AG08395 (cell line): ENCODE results near the gene CYP26C1.

Source experiments
- DNase-seq: peaks from one replicate; pipeline ENCODE4 v3.0.0; 2012; ENCODE audit warnings: mixed read lengths, low spot score

Gene CYP26C1

DNA sequence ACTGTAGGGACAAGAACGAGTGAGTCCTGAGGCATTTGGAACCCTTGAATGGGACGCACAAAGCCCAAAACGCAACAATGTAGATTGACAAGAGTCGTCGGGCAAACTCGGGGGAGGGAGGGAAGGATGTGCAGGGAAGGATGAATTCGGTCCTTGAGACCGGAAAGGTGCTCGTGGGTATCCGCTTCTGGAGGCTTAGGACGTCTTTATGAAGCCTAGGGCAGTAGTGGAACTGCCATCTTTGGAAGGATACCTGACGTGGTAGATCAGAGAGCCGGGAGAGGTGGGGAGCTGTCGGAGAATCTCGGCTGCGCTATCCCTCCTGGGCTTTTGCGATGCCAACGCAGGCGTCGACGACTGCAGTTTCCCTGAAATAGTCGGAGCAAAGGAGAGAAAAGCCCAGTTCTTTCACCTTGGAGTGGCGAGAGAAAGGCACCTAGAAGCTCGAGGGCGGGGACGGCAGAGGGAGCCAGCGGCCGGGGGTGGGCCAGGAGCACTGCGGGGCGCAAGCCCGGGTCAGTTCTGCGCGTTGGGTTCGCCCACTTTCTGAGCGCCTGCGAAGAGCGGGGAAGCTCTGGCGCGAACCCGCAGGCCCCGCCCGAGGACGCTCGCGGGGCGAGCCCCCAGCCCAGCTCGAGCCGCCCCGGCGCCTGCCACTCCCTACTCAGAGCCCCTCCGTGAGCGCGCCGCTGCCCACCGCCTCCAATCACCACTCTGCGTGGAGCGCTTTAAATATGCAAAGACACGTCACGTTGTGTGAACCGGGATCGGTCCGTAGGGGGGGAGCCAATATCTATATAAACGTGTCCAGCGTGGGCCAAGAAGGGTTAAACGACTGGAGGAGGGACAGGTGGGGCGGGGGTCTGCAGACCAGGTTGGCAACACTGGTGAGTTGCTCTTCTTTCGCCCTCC is at the start of gene CYP26C1:
Gene CYP26C1 (plus strand): TSS at position 824 of the 912 bp plus-strand sequence. CDS start 466 bp downstream, outside the sequence.
- DNase-seq = no peak

GRCh38 chr10:93015722-93016121 is 44.9 kb upstream of the CYP26C1 start:
- no peak for DNase-seq

GRCh38 chr10:93023013-93023650 is 37.5 kb upstream of the CYP26C1 start:
- DNase-seq = no peak

- DNase-seq = no peak
Measured at GRCh38 chr10:93026072-93026471, 34.5 kb upstream of the CYP26C1 start.

- no peak for DNase-seq
Measured at GRCh38 chr10:93027508-93027907, 33.1 kb upstream of the CYP26C1 start.

DNA sequence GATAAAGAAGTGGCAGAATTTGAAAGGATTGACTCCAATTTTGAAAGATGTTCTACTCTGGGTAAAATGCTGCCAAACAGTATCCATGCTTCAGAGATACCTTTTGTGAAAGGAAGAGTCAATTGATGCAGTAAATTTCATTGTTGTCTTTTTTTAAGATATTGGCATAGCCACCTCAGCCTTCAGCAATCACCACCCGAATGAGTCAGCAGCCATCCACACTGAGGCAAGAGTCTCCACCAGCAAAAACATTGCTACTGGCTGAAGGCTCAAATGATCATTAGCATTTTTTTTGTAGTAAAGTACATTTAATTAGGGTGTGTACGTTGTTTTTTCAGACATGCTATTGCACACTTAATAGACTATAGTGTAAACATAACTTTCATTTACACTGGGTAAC is 31.7 kb upstream of the CYP26C1 start:
- DNase-seq = peak; percentile 45

- DNase-seq = peak; percentile 82
Measured at GRCh38 chr10:93030409-93030808, 30.2 kb upstream of the CYP26C1 start.

DNA sequence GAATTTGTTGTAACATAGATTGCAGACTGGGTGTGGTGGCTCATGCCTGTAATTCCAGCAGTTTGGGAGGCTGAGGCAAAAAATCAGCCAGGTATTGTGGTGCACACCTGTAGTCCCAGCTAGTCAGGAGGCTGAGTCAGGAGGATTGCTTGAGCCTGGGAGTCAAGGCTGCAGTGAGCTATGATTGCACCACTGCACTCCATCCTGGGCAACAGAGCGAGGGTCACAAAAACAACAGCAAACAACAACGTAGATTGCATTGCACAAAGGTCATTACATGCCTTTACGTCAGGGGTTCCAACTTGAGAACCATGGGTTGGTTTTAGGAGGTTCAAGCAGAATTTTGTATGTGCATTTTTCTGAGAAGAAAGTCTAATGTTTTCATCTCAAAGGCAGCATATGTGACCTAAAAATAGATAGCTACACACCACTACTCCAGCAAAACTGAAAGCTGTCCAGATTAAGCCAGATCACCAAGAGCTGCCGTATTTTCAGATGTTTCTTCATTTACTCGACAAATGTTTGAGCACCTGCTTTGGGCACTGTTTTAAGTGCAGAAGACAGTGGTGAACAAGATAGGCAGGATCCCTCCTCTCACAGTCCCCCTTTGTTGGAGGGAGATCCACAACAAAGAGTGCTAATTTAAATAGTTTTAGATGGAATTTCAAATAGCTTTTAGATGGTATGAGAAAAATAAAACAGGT is 28.3 kb upstream of the CYP26C1 start:
- DNase-seq = no peak

DNA sequence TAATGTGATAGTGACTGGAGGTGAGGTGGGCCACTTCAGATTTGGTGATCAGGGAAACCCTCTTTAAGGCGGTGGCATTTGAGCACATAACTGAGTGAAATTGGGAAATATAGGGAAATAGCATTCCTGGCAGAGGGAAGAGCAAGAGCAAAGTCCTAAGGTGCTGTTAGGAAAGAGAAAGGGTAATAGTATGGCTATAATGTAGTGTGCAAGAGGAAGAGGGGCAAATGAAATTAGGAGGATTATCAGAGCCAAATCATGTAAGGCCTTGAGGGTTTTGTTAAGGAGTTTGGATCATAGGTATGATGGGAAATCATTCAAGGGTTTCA is 27.8 kb upstream of the CYP26C1 start:
- DNase-seq = no peak

GRCh38 chr10:93034426-93034825 is 26.2 kb upstream of the CYP26C1 start:
- no peak for DNase-seq

DNA sequence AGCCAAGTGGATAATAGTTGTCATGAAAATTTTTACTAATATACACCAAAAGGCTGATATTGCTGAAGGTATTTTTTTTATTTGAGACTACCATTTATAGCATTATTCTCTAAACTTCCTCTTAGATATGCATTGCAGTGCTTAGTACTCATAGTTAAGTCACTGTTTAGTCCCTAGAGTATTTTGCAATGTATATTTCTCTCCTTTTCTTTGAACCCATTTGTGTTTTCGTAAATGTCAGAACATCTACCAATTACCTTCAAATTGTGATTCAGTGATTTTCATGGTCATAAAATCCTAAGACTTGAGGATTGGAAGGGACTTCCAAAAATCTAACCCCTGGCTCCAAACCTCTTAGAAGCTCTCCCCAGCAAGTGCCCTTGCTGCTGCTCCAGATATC is 21.5 kb upstream of the CYP26C1 start:
- no peak for DNase-seq

GRCh38 chr10:93039721-93040120 is 20.9 kb upstream of the CYP26C1 start:
- peak; percentile 67 for DNase-seq

DNA sequence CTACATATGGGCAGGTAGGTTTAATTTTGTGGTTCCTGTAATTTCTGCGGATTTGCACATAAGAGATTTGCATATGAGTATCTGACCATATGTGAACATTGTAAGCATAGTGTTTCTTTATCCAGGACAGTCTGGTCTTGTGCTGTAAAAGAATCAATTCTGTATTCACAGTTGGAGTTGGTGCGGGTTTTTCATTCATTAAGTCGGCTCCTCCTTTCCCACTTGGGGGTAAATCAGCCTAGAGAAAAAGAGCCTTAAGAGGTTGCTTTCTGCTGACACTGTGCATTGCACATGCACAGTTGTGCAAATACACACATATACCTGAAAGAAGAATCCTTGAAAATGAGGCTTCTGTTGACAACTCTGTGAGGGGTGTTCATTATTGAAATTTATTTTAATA is 6.1 kb upstream of the CYP26C1 start:
- DNase-seq = no peak

DNA sequence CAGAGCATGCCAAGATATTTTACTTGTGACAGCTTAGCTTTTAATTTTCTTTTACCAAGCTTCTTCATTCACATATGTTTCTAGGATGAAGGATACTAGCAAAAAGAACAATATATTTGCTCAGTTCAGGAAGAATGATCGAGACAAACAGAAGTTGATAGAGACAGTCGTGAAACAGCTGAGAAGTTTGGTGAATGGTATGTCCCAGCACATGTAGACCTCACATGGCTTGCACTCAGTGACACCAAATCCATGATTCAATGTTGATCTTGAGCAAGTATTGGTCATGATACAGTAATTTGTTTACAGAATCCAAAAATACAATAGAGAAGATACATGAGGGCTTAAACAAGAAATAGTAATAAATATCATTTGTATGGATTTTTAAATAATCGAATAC is 2.5 kb upstream of the CYP26C1 start:
- no peak for DNase-seq

DNA sequence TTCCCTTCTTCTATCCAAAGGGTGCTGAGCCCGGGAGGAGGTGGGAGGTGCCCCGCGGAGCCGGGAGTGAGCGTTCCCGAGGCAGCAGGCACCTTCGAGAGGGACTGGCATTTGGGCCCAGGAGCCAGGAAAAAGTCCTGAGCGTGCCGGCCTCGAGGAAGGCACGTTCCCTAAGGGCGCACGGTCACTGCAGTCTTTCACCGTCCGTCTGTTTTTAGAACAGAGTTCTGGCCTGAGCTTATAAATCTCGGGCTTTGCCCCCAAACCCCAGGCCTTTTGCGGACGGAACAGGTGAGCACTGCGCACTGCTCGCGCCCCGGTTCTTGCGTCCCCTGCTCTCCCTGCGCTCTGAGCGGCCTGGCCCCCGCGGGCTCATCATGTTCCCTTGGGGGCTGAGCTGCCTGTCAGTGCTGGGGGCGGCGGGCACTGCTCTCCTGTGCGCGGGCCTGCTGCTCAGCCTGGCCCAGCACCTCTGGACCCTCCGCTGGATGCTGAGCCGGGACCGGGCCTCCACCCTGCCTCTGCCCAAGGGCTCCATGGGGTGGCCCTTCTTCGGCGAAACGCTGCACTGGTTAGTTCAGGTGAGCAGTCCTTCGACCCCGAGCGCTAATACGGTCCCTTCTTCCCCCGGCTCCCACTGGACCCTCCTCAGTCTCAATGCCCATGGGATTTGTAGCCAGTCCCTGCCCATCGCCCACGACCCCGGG is 442 bp downstream of the CYP26C1 start:
- DNase-seq = no peak

GRCh38 chr10:93061594-93062513 is 1.3 kb downstream of the CYP26C1 start:
- DNase-seq = no peak

GRCh38 chr10:93062514-93063143 is 2.0 kb downstream of the CYP26C1 start:
- DNase-seq = peak; percentile 45

DNA sequence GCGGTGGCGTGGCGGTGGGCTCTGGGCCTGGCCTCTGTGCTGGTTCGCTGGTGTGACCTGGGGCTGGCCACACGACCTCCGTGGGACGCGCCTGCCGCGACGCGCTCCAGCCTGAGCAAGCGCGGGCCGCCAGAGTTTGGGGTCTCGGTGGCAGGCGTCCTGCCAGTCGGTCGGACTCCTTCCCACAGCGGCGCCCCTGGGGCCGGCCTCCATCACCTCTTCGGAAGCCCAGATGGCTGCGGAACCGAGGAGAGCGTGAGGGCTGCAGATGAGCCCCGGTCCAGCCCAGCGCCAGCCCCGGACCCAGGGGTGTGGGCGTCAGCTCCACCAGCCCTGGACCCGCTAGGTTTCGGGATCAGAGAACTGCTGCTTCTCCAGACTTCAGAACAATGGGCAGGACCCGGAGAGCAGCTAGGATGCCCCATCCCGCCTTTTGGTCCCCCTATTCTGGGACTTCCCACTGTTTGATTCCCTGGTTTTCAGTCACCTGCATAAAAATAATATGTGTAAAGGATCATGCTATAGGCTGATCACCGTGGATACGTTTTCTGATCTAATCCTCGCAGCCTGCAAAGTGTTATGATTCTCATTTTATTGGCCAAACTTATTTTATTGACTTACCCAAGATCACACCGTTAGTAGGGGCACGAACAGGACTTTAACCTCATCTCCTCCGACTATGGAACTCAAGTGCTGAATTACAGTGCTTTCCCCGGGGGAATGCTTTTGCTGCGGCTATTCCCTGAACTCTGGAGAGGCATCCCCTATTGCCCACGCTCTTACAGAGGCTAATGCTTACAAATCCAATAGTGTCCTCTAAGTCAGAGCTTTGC is 2.8 kb downstream of the CYP26C1 start:
- no peak for DNase-seq

- DNase-seq = no peak
Measured at GRCh38 chr10:93063977-93064660, 3.5 kb downstream of the CYP26C1 start.
